ENCODE data around the gene WDFY3. TPM values are rescaled to one million over a fixed set of nuclear protein-coding genes. Genes with fewer than 3 reads are reported as not detected.

WDFY3 gene
- total and polyA plus RNA-seq, 2 of the 4 experiments (the other 2 are of a cell fraction) = 12.5 to 58.1 TPM

DNA sequence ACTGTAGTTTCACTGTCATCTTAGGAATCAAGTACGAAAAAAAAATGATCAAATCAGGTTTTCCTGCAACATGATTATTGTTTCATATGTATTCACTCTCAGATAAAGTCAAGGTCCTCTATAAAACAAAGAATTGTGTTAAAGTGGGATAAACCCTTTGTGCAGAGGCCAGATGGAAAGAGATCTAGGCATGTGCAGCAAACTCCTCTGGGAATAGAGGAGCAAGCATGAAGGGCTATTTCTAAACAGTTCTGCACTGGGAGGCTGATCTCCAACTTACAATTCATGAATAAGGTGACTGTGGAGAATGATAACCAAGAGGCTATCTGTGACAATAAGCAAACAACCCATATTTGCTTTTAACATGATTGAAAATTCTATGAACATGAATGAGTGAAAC lies 2.4 kb upstream of the WDFY3 start:
- Histone ChIP-seq H4K20me1 (ENCODE audit: insufficient read depth, low read length) (peaks cover 9% of the 10 kb centered on the region; the same call in 1 of the 2 replicates), H2AK9ac (replicated peaks; ENCODE audit: low read depth, low read length, poor library complexity) (no peak overlapping the region), H2BK15ac (ENCODE audit: low read depth, low read length) (no peak overlapping the region), H3K56ac (ENCODE audit: extremely low read depth, insufficient read depth, low read length) (no peak overlapping the region), H3K9me3 (ENCODE audit: control insufficient read depth, insufficient read depth, low read length) (no peaks in the 10 kb centered on the region), H3K27ac (ENCODE audit: insufficient read depth, low read length) (no peak overlapping the region), H3K79me1 (ENCODE audit: low read depth in 1 of 2, low read length in 2 of 2) (peaks cover 2 to 15% of the 10 kb centered on the region in 2 experiments; a peak in 1 of 4 replicates), H4K91ac (ENCODE audit: insufficient read depth, low read depth, low read length) (no peak overlapping the region), H3K27me3 (ENCODE audit: control insufficient read depth, insufficient read depth, low read length) (no peaks in the 10 kb centered on the region), H4K8ac (ENCODE audit: low read depth in 2 of 2, low read length in 2 of 2) (no peak overlapping the region), H2AFZ (replicated peaks; ENCODE audit: low read length, poor library complexity) (no peak overlapping the region), H2BK20ac (ENCODE audit: low read depth, low read length) (no peak overlapping the region), H4K5ac (ENCODE audit: low read depth, low read length) (no peak overlapping the region), H3K4me2 (ENCODE audit: low read depth, low read length) (no peak overlapping the region), H3K4me1 (ENCODE audit: control insufficient read depth, insufficient read depth, low read length) (peaks cover 5% of the 10 kb centered on the region; the same call in 1 of the 2 replicates), H2BK5ac (ENCODE audit: low read depth, low read length, poor library complexity, severe bottlenecking) (no peak overlapping the region), H3K14ac (replicated peaks; ENCODE audit: low read depth, low read length) (no peak overlapping the region), H2AK5ac (ENCODE audit: low read depth, low read length) (no peak overlapping the region), H3K4me3 (ENCODE audit: insufficient read depth, low read depth, low read length) (no peak overlapping the region), H3K23ac (ENCODE audit: low read depth, low read length) (peak overlapping the region; percentile 64; the same call in 1 of the 2 replicates), H3K36me3 (ENCODE audit: control insufficient read depth, insufficient read depth, low read length) (no peaks in the 10 kb centered on the region), H3K9ac (ENCODE audit: low read depth, low read length) (no peak overlapping the region), H2BK120ac (ENCODE audit: low read depth, low read length) (no peak overlapping the region), H3K18ac (ENCODE audit: low read depth, low read length) (no peak overlapping the region), H3K9me1 (ENCODE audit: insufficient read depth, low read length) (no peaks in the 10 kb centered on the region), H3K4ac (ENCODE audit: low read depth, low read length) (no peak overlapping the region)
- POLR2A ChIA-PET (ENCODE audit: unreplicated experiment) = no interaction called here
- no CpG with 5 or more reads among the region's 1 CpG for WGBS, 2 experiments (ENCODE audit: extremely low coverage in 2 of 2, insufficient read length in 1 of 2)
- no peak for TF ChIP-seq BHLHE40 (IDR thresholded peaks at IDR 0.05; ENCODE audit: low read depth, low read length)
- no peak for TF ChIP-seq CHD1 (IDR thresholded peaks at IDR 0.05; ENCODE audit: low read depth, low read length)
- TF ChIP-seq ELK1 (IDR thresholded peaks at IDR 0.05; ENCODE audit: borderline replicate concordance, low read depth, low read length) = no peak
- no peak for TF ChIP-seq NFE2L2 (IDR thresholded peaks at IDR 0.05; ENCODE audit: low read depth, low read length)
- intact Hi-C loops (cut with micrococcal nuclease) = loop anchor here (5.0 kb wide), 2 partner anchors 162 to 177 kb away; no protein-coding TSS in a partner anchor
- in situ Hi-C loops (cut with MboI; ENCODE audit: low sequenced_read_pairs) = loop anchor here (5.0 kb wide), 1 partner anchor 217 kb away; no protein-coding TSS in a partner anchor
- dilution Hi-C loops (cut with HindIII; ENCODE audit: low sequenced_read_pairs, unreplicated experiment) = no loop called here
- no peak for ATAC-seq (ENCODE audit: low read depth)
- CTCF ChIA-PET = no interaction called here
- no TSS peak for BruUV-seq (replicated peaks)
- no peak for DNase-seq
